Gastroesophageal sphincter (tissue), 4 donors: ENCODE results near the gene SKIC8. TPM values are rescaled to one million over a fixed set of nuclear protein-coding genes. Genes with fewer than 3 reads are reported as not detected.

ENCODE experiments used
- ATAC-seq: fragments of 150-250 bp; one replicate; pipeline ENCODE4 v1.9.1; 2016; ENCODE audit warnings: mild to moderate bottlenecking, moderate library complexity
- H3K27ac ChIP-seq, 4 donors: fragments of 200-600 bp; sonication (generic) in 3 of 4; 1 replicate in 3 of 4; 2 replicates in 1 of 4; pipeline ENCODE4 v1.5.1; 2016 to 2019
- H3K27me3 ChIP-seq: fragments of 200-600 bp; sonication (generic); one replicate; pipeline ENCODE4 v1.5.1; 2019
- H3K36me3 ChIP-seq, 2 donors: fragments of 200-600 bp; sonication (generic); one replicate each; pipeline ENCODE4 v1.5.1; 2019; ENCODE audit warnings: control low read depth in 1 of 2
- H3K4me1 ChIP-seq, 3 donors: fragments of 200-600 bp; sonication (generic); 1 replicate in 2 of 3; 2 replicates in 1 of 3; pipeline ENCODE4 v1.5.1; 2016 to 2019; ENCODE audit warnings: control low read depth in 2 of 3
- H3K4me3 ChIP-seq, 2 donors: fragments of 200-600 bp; sonication (generic); one replicate each; pipeline ENCODE4 v1.5.1; 2019; ENCODE audit warnings: mild to moderate bottlenecking in 1 of 2, moderate library complexity in 1 of 2
- H3K9me3 ChIP-seq, 3 donors: fragments of 200-600 bp; sonication (generic); one replicate each; pipeline ENCODE4 v1.5.1; 2017 to 2019; ENCODE audit warnings: control low read depth in 2 of 3
- EP300 ChIP-seq: sonication (generic); formaldehyde crosslinking; IDR thresholded peaks from one replicate; pipeline ENCODE4 v1.6.1; 2017; ENCODE audit warnings: antibody characterized with exemption, mild to moderate bottlenecking
- POLR2A ChIP-seq, 2 donors: fragments of 450-650 bp; IDR thresholded peaks; one replicate each; pipeline ENCODE4 v1.6.1; 2017; ENCODE audit warnings: antibody characterized with exemption in 2 of 2, mild to moderate bottlenecking in 2 of 2, moderate library complexity in 1 of 2
- POLR2AphosphoS5 ChIP-seq: sonication (generic); formaldehyde crosslinking; IDR thresholded peaks from one replicate; pipeline ENCODE4 v1.6.1; 2017; ENCODE audit warnings: antibody characterized with exemption
- WGBS, 2 donors: methylation state at CpG; one replicate each; pipeline ENCODE4 v1.1.5; 2018; ENCODE audit warnings: low coverage in 1 of 2; 5-methylcytosine and 5-hydroxymethylcytosine counted together
- total RNA-seq, 4 donors: library from RNA; depleted of rRNA; stranded (reverse); fragments of >200 nt; gene quantifications; one replicate each; pipeline ENCODE4 v1.1.0, GENCODE V29; 2016
- TF ChIP-seq, protein P1 (sequence below), 4 experiments: fragments of 200-600 bp in 2 of 4; fragments of 450-650 bp in 2 of 4; sonication (generic) in 1 of 4; IDR thresholded peaks; one replicate each; pipeline ENCODE4 v1.5.1; 2017 to 2019; ENCODE audit warnings: antibody characterized with exemption in 4 of 4, mild to moderate bottlenecking in 2 of 4, moderate library complexity in 2 of 4

The SKIC8 gene
- total RNA-seq, 4 donors from 2014 or later: 31.1 to 59.0 (median 44.4) TPM

DNA sequence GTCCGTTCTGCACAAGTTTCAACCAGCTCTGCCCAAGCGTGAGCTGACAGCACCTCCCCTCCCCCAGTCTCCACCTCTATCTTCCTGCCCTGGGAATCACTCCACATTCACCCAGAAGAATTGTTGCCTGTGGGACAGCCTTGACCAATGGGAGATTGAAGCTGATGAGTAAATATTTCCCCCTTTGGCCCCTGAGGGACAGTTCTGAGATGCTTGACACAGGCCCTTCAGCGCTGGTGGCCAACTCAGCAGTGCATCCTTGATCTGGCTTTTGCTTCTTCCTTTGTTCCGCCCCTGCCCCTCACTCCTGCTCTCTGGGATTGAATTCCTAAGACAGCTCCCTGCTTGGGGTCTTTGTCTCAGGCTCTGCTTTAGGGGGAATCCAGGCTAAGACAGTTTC, 13.1 kb upstream of the SKIC8 start:
- Histone ChIP-seq H3K27me3 (peaks cover 45% of the 10 kb centered on the region), H3K4me3 (no peak overlapping the region), H3K36me3 (no peaks in the 10 kb centered on the region), H3K9me3 (no peaks in the 10 kb centered on the region), H3K4me1 (no peaks in the 10 kb centered on the region), H3K27ac (no peak overlapping the region)
- TF ChIP-seq POLR2A (IDR thresholded peaks at IDR 0.05) (no peak), POLR2AphosphoS5 (no peak), EP300 (no peak)
- TF ChIP-seq, protein P1, sequence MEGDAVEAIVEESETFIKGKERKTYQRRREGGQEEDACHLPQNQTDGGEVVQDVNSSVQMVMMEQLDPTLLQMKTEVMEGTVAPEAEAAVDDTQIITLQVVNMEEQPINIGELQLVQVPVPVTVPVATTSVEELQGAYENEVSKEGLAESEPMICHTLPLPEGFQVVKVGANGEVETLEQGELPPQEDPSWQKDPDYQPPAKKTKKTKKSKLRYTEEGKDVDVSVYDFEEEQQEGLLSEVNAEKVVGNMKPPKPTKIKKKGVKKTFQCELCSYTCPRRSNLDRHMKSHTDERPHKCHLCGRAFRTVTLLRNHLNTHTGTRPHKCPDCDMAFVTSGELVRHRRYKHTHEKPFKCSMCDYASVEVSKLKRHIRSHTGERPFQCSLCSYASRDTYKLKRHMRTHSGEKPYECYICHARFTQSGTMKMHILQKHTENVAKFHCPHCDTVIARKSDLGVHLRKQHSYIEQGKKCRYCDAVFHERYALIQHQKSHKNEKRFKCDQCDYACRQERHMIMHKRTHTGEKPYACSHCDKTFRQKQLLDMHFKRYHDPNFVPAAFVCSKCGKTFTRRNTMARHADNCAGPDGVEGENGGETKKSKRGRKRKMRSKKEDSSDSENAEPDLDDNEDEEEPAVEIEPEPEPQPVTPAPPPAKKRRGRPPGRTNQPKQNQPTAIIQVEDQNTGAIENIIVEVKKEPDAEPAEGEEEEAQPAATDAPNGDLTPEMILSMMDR (IDR thresholded peaks at IDR 0.05): no peak
- 76 to 88% methylated on average over 3 to 4 of the region's 4 CpGs for whole genome bisulfite sequencing, 2 donors
- no peak for ATAC-seq

- H3K4me1 ChIP-seq: no peaks in the 10 kb centered on the region
- H3K4me3 ChIP-seq: no peak overlapping the region
- peaks cover 56% of the 10 kb centered on the region for H3K27me3 ChIP-seq
- TF ChIP-seq POLR2A (IDR thresholded peaks at IDR 0.05) (no peak), EP300 (no peak), POLR2AphosphoS5 (no peak)
- TF ChIP-seq, protein P1 (IDR thresholded peaks at IDR 0.05): no peak
- no peak overlapping the region for H3K27ac ChIP-seq
- ATAC-seq: no peak
- H3K36me3 ChIP-seq: no peaks in the 10 kb centered on the region
- 77 to 82% methylated on average over 2 to 3 of the region's 3 CpGs for WGBS, 2 donors
- no peaks in the 10 kb centered on the region for H3K9me3 ChIP-seq
Measured at GRCh38 chr15:78311292-78311691, 11.9 kb upstream of the SKIC8 start.

DNA sequence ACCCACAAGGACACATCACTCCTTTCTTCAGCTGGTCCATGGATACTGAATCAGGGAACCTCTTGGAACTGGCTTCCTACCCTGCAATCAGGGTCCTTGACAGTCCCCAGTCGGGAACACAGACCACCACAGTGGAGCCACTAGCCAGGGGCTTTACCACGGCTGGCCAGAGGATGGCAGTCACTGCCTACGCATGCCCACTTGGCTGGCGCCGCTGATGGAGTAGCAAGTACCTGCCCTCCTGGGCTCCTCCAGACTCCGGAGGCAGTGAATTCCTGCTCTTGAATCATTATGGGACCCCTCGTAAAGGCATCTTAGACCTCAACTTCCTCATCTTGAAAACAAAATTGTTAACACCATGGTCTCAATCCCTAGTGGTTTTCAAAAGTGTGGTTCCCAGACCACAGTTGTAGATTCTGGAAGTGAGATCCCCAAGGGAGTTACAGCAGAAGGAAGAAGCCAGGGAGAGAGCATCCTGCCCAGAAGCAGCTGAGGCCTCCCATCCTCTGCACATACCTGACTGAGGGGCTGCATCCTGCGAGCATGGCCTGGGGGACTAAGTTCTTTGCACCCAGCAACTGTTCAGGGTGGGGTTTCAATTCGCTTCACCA, 9.1 kb upstream of the SKIC8 start:
- Histone ChIP-seq H3K4me1 (no peaks in the 10 kb centered on the region), H3K36me3 (no peaks in the 10 kb centered on the region), H3K9me3 (no peaks in the 10 kb centered on the region), H3K4me3 (no peak overlapping the region), H3K27me3 (peaks cover 58% of the 10 kb centered on the region), H3K27ac (no peak overlapping the region)
- 0 to 2% methylated on average over 3 to 7 of the region's 9 CpGs for WGBS, 2 donors
- peak; percentile 69 for ATAC-seq
- TF ChIP-seq, protein P1 (IDR thresholded peaks at IDR 0.05): peak in 3 of 4 experiments; percentile 48 to 69 (median 59)
- no peak for TF ChIP-seq EP300
- no peak for TF ChIP-seq POLR2AphosphoS5

- ATAC-seq: no peak
- Histone ChIP-seq H3K9me3 (no peaks in the 10 kb centered on the region), H3K27ac (no peak overlapping the region), H3K4me1 (no peaks in the 10 kb centered on the region), H3K36me3 (no peaks in the 10 kb centered on the region), H3K27me3 (peaks cover 60% of the 10 kb centered on the region), H3K4me3 (no peak overlapping the region)
- TF ChIP-seq POLR2AphosphoS5 (no peak), POLR2A (IDR thresholded peaks at IDR 0.05) (no peak), EP300 (no peak)
- TF ChIP-seq, protein P1 (IDR thresholded peaks at IDR 0.05): no peak
- WGBS, 2 donors: 36 to 42% methylated on average over 4 to 6 of the region's 6 CpGs
Measured at GRCh38 chr15:78307976-78308375, 8.6 kb upstream of the SKIC8 start.

GRCh38 chr15:78306176-78306774, 6.9 kb upstream of the SKIC8 start:
- Histone ChIP-seq H3K27ac (no peak overlapping the region), H3K9me3 (no peaks in the 10 kb centered on the region), H3K36me3 (no peaks in the 10 kb centered on the region), H3K27me3 (peaks cover 60% of the 10 kb centered on the region), H3K4me1 (no peaks in the 10 kb centered on the region), H3K4me3 (no peak overlapping the region)
- WGBS, 2 donors: 60 to 77% methylated on average over 2 to 3 of the region's 3 CpGs
- no peak for ATAC-seq
- TF ChIP-seq POLR2AphosphoS5: no peak
- no peak for TF ChIP-seq EP300
- TF ChIP-seq POLR2A (IDR thresholded peaks at IDR 0.05): no peak
- TF ChIP-seq, protein P1 (IDR thresholded peaks at IDR 0.05): no peak
